ENCODE measurements around the gene EGFR.

DNA sequence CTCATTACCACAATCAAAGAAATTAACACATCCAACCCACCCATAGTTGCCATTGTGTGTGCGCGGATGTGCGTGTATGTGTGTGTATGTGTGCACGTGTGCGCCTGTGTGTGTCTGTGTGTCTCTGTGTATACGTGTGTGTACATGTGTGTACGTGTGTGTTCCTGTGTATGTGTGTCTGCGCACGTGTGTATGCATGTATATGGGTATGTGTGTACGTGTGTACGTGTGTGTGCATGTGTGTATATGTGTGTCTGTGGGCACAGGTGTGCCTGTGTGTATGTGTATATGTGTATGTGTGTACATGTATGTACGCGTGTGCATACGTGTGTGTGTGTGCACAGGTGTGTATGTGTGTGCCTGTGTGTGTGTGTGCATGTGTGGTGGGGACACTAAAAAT lies 48.9 kb downstream of the EGFR start:
- TF ChIP-seq, protein P1, sequence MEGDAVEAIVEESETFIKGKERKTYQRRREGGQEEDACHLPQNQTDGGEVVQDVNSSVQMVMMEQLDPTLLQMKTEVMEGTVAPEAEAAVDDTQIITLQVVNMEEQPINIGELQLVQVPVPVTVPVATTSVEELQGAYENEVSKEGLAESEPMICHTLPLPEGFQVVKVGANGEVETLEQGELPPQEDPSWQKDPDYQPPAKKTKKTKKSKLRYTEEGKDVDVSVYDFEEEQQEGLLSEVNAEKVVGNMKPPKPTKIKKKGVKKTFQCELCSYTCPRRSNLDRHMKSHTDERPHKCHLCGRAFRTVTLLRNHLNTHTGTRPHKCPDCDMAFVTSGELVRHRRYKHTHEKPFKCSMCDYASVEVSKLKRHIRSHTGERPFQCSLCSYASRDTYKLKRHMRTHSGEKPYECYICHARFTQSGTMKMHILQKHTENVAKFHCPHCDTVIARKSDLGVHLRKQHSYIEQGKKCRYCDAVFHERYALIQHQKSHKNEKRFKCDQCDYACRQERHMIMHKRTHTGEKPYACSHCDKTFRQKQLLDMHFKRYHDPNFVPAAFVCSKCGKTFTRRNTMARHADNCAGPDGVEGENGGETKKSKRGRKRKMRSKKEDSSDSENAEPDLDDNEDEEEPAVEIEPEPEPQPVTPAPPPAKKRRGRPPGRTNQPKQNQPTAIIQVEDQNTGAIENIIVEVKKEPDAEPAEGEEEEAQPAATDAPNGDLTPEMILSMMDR (IDR thresholded peaks at IDR 0.05) = no peak
- TF ChIP-seq JUN (IDR thresholded peaks at IDR 0.05) (no peak), RCOR1 (IDR thresholded peaks at IDR 0.05; ENCODE audit: low read depth, low read length) (no peak), CBX8 (IDR thresholded peaks at IDR 0.05) (no peak)
- TF ChIP-seq, protein P2, sequence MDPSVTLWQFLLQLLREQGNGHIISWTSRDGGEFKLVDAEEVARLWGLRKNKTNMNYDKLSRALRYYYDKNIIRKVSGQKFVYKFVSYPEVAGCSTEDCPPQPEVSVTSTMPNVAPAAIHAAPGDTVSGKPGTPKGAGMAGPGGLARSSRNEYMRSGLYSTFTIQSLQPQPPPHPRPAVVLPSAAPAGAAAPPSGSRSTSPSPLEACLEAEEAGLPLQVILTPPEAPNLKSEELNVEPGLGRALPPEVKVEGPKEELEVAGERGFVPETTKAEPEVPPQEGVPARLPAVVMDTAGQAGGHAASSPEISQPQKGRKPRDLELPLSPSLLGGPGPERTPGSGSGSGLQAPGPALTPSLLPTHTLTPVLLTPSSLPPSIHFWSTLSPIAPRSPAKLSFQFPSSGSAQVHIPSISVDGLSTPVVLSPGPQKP (IDR thresholded peaks at IDR 0.05; ENCODE audit: low read depth, low read length) = no peak

Measured in A549 (cell line).